PFSK-1 (cell line): ENCODE measurements around the gene ATF1.

Source experiments
- FOXP2 ChIP-seq: optimal IDR thresholded peaks from 2 replicates; pipeline ENCODE3; 2011; ENCODE audit warnings: borderline replicate concordance, control low read depth, inconsistent platforms; ENCODE audit not compliant: insufficient read depth; ENCODE audit errors: extremely low read length, extremely low read depth
- POLR2AphosphoS5 ChIP-seq: IDR thresholded peaks from 2 replicates; pipeline ENCODE4 v1.6.1; 2012; ENCODE audit warnings: low read depth, mild to moderate bottlenecking, control low read depth, low read length, moderate library complexity
- REST ChIP-seq, 2 experiments: IDR thresholded peaks; 2 replicates each; pipeline versions ENCODE4 v1.6.1 to v1.8.0; 2011 to 2012; ENCODE audit warnings: low read depth in 2 of 2, low read length in 2 of 2, control low read depth in 1 of 2, inconsistent platforms in 1 of 2, mild to moderate bottlenecking in 1 of 2, moderate library complexity in 1 of 2; ENCODE audit not compliant: insufficient read depth in 1 of 2
- SIN3A ChIP-seq: IDR thresholded peaks from 2 replicates; pipeline ENCODE4 v1.6.1; 2012; ENCODE audit warnings: mild to moderate bottlenecking, low read length, moderate library complexity, borderline replicate concordance; ENCODE audit not compliant: insufficient read depth
- TAF1 ChIP-seq: IDR thresholded peaks from 2 replicates; pipeline ENCODE4 v1.6.1; 2012; ENCODE audit warnings: low read length, control low read depth, borderline replicate concordance; ENCODE audit not compliant: insufficient read depth

Gene ATF1

GRCh38 chr12:50768391-50768790, 4.5 kb downstream of the ATF1 start:
- TF ChIP-seq POLR2AphosphoS5: no peak
- TF ChIP-seq TAF1: no peak
- TF ChIP-seq SIN3A: no peak
- no peak for TF ChIP-seq FOXP2
- TF ChIP-seq REST (IDR thresholded peaks at IDR 0.05; ENCODE audit: insufficient read depth in 1 of 2, low read depth in 2 of 2, low read length in 2 of 2): no peak

- no peak for TF ChIP-seq POLR2AphosphoS5
Measured at GRCh38 chr12:50771409-50771808, 7.5 kb downstream of the ATF1 start.

GRCh38 chr12:50772470-50772869, 8.6 kb downstream of the ATF1 start:
- TF ChIP-seq REST (IDR thresholded peaks at IDR 0.05; ENCODE audit: insufficient read depth in 1 of 2, low read depth in 2 of 2, low read length in 2 of 2): no peak
- no peak for TF ChIP-seq TAF1
- no peak for TF ChIP-seq SIN3A
- TF ChIP-seq POLR2AphosphoS5: no peak
- TF ChIP-seq FOXP2: no peak

GRCh38 chr12:50772877-50773276, 9.0 kb downstream of the ATF1 start:
- TF ChIP-seq SIN3A (no peak), POLR2AphosphoS5 (no peak), FOXP2 (no peak), TAF1 (no peak), REST (IDR thresholded peaks at IDR 0.05; ENCODE audit: insufficient read depth in 1 of 2, low read depth in 2 of 2, low read length in 2 of 2) (no peak)

- TF ChIP-seq FOXP2: no peak
- no peak for TF ChIP-seq POLR2AphosphoS5
- no peak for TF ChIP-seq SIN3A
- TF ChIP-seq TAF1: no peak
- TF ChIP-seq REST (IDR thresholded peaks at IDR 0.05; ENCODE audit: insufficient read depth in 1 of 2, low read depth in 2 of 2, low read length in 2 of 2): no peak
Measured at GRCh38 chr12:50775251-50775650, 11.3 kb downstream of the ATF1 start.
